Karpas-422 (cell line): Measurements from ENCODE around the gene GAS6. TPM values are rescaled to one million over a fixed set of nuclear protein-coding genes. Genes with fewer than 3 reads are reported as not detected.

Experiments used
- DNase-seq: peaks from one replicate; pipeline ENCODE4 v3.0.0-alpha.2; 2015
- H2AFZ ChIP-seq: fragments of 200-600 bp; sonication (generic); 2 replicates; pipeline ENCODE4 v1.6.1; 2014; ENCODE audit warnings: antibody characterized with exemption, low read length, mixed read lengths
- H3K27ac ChIP-seq: fragments of 200-600 bp; sonication (generic); 2 replicates; pipeline ENCODE4 v1.5.1; 2014; ENCODE audit warnings: mild to moderate bottlenecking, low read length, moderate library complexity
- H3K27me3 ChIP-seq: fragments of 200-600 bp; sonication (generic); 2 replicates; pipeline ENCODE4 v1.6.1; 2014; ENCODE audit warnings: low read length, mixed read lengths
- H3K36me3 ChIP-seq: fragments of 200-600 bp; sonication (generic); 2 replicates; pipeline ENCODE4 v1.6.1; 2014; ENCODE audit warnings: low read length, mixed read lengths; ENCODE audit not compliant: insufficient read depth
- H3K4me1 ChIP-seq: fragments of 200-600 bp; sonication (generic); 2 replicates; pipeline ENCODE4 v1.6.1; 2014; ENCODE audit warnings: mild to moderate bottlenecking, low read length, mixed read lengths
- H3K4me2 ChIP-seq: fragments of 200-600 bp; sonication (generic); 2 replicates; pipeline ENCODE4 v1.6.1; 2014; ENCODE audit warnings: low read length, low read depth, mild to moderate bottlenecking; ENCODE audit not compliant: poor library complexity, severe bottlenecking
- H3K4me3 ChIP-seq: fragments of 200-600 bp; sonication (generic); 2 replicates; pipeline ENCODE4 v1.5.1; 2014; ENCODE audit warnings: mild to moderate bottlenecking, antibody characterized with exemption, low read length, mixed read lengths
- H3K79me2 ChIP-seq: fragments of 200-600 bp; sonication (generic); 2 replicates; pipeline ENCODE4 v1.6.1; 2014; ENCODE audit warnings: mild to moderate bottlenecking, low read length, mixed read lengths
- H3K9ac ChIP-seq: fragments of 200-600 bp; sonication (generic); 2 replicates; pipeline ENCODE4 v1.6.0; 2014; ENCODE audit warnings: low read length
- H3K9me2 ChIP-seq: fragments of 200-600 bp; sonication (generic), shearing (Covaris generic); replicated peaks from 2 replicates; pipeline ENCODE4 v1.6.0; 2014; ENCODE audit warnings: mild to moderate bottlenecking, low read length, moderate library complexity; ENCODE audit not compliant: insufficient read depth
- H3K9me3 ChIP-seq: fragments of 300-700, 200-600 bp; sonication (generic); 2 replicates; pipeline ENCODE4 v1.6.1; 2014; ENCODE audit warnings: low read length, mixed read lengths
- H4K20me1 ChIP-seq: fragments of 200-600 bp; sonication (generic); 2 replicates; pipeline ENCODE4 v1.6.1; 2014; ENCODE audit warnings: mild to moderate bottlenecking, antibody characterized with exemption, low read length, low read depth; ENCODE audit not compliant: insufficient read depth
- total RNA-seq: library from RNA; depleted of rRNA; stranded (reverse); fragments of >200 nt; shearing (Covaris generic); gene quantifications from 2 replicates; pipeline ENCODE4 v1.2.3, GENCODE V29; 2014; ENCODE audit warnings: low replicate concordance

The GAS6 gene
- total RNA-seq, 1 experiment from 2014 or later = not detected

GRCh38 chr13:113820813-113821651 lies 42.8 kb downstream of the GAS6 start:
- peaks cover 80% of the 10 kb centered on the region for H3K79me2 ChIP-seq

GRCh38 chr13:113819731-113820715 lies 43.9 kb downstream of the GAS6 start:
- H3K27ac ChIP-seq = no peak overlapping the region
- H3K9me3 ChIP-seq = no peaks in the 10 kb centered on the region; the same call in 1 of the 2 replicates
- H3K9me2 ChIP-seq = no peaks in the 10 kb centered on the region
- peaks cover 70% of the 10 kb centered on the region for H4K20me1 ChIP-seq
- no peak overlapping the region for H3K4me2 ChIP-seq
- H3K4me3 ChIP-seq = no peak overlapping the region
- DNase-seq = no peak
- H3K79me2 ChIP-seq = peaks cover 80% of the 10 kb centered on the region
- peaks cover 9% of the 10 kb centered on the region for H3K4me1 ChIP-seq
- H3K27me3 ChIP-seq = no peaks in the 10 kb centered on the region
- H2AFZ ChIP-seq = no peak overlapping the region
- H3K9ac ChIP-seq = no peak overlapping the region
- H3K36me3 ChIP-seq = peaks cover 15% of the 10 kb centered on the region

More at GRCh38 chr13:113820813-113821651, 42.8 kb downstream of the GAS6 start:
- Histone ChIP-seq H4K20me1 (peaks cover 70% of the 10 kb centered on the region), H2AFZ (no peak overlapping the region), H3K27me3 (no peaks in the 10 kb centered on the region), H3K4me3 (no peak overlapping the region), H3K4me1 (peaks cover 9% of the 10 kb centered on the region), H3K4me2 (no peak overlapping the region), H3K9ac (no peak overlapping the region), H3K9me2 (no peaks in the 10 kb centered on the region), H3K9me3 (no peaks in the 10 kb centered on the region), H3K27ac (no peak overlapping the region), H3K36me3 (peaks cover 15% of the 10 kb centered on the region)
- no peak for DNase-seq

GRCh38 chr13:113819341-113819730 lies 44.5 kb downstream of the GAS6 start:
- Histone ChIP-seq H3K9me2 (no peaks in the 10 kb centered on the region), H3K27ac (no peak overlapping the region), H3K79me2 (peaks cover 78% of the 10 kb centered on the region), H3K27me3 (no peaks in the 10 kb centered on the region), H3K4me3 (no peak overlapping the region), H3K4me2 (no peak overlapping the region), H3K9ac (no peak overlapping the region), H3K36me3 (peaks cover 15% of the 10 kb centered on the region), H3K4me1 (peaks cover 9% of the 10 kb centered on the region), H4K20me1 (peaks cover 70% of the 10 kb centered on the region), H3K9me3 (no peaks in the 10 kb centered on the region; the same call in 1 of the 2 replicates), H2AFZ (no peak overlapping the region)
- DNase-seq = no peak

DNA sequence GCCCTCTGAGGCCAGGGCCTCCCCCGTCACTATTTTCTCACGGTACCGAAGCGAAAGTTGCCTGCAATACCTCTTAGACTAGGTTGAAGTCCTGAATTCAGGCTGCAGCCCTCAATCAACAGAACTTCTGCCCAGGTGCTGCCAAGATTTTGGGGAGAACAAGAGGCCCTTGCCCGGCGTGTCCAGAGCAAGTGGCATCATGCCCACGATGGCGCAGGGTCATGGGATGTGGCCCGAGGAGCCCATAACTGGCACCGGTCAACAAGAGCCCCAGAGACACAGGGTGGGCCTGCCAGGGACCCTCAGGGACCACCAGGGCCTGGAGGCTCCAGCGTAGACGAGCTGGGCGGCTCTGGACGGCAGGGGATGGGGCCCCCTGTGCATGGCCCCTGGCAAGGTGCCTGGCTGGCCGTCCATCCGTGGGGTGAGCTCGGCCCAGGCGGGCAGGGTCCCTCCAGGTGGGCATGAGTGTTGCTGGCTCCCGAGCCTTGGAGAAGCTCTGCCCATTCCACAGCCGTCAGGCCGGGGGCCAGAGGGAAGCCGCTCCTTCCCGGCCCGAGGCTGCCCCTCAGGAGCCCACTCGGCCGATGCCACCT lies 45.1 kb downstream of the GAS6 start:
- Histone ChIP-seq H4K20me1 (peaks cover 70% of the 10 kb centered on the region), H2AFZ (no peak overlapping the region), H3K4me2 (no peak overlapping the region), H3K9me2 (no peaks in the 10 kb centered on the region), H3K36me3 (peaks cover 15% of the 10 kb centered on the region), H3K79me2 (peaks cover 77% of the 10 kb centered on the region), H3K4me3 (no peak overlapping the region), H3K27me3 (no peaks in the 10 kb centered on the region), H3K4me1 (peaks cover 9% of the 10 kb centered on the region), H3K9ac (no peak overlapping the region), H3K9me3 (no peaks in the 10 kb centered on the region; the same call in 1 of the 2 replicates), H3K27ac (no peak overlapping the region)
- DNase-seq = no peak

GRCh38 chr13:113817860-113818691 lies 45.8 kb downstream of the GAS6 start:
- Histone ChIP-seq H3K36me3 (peaks cover 15% of the 10 kb centered on the region), H3K27ac (no peak overlapping the region), H3K79me2 (peaks cover 70% of the 10 kb centered on the region), H2AFZ (no peak overlapping the region), H3K27me3 (no peaks in the 10 kb centered on the region), H3K9me3 (no peaks in the 10 kb centered on the region; the same call in 1 of the 2 replicates), H4K20me1 (peaks cover 63% of the 10 kb centered on the region), H3K4me3 (no peak overlapping the region), H3K9ac (no peak overlapping the region), H3K4me2 (no peak overlapping the region), H3K9me2 (no peaks in the 10 kb centered on the region), H3K4me1 (peaks cover 9% of the 10 kb centered on the region)
- no peak for DNase-seq

DNA sequence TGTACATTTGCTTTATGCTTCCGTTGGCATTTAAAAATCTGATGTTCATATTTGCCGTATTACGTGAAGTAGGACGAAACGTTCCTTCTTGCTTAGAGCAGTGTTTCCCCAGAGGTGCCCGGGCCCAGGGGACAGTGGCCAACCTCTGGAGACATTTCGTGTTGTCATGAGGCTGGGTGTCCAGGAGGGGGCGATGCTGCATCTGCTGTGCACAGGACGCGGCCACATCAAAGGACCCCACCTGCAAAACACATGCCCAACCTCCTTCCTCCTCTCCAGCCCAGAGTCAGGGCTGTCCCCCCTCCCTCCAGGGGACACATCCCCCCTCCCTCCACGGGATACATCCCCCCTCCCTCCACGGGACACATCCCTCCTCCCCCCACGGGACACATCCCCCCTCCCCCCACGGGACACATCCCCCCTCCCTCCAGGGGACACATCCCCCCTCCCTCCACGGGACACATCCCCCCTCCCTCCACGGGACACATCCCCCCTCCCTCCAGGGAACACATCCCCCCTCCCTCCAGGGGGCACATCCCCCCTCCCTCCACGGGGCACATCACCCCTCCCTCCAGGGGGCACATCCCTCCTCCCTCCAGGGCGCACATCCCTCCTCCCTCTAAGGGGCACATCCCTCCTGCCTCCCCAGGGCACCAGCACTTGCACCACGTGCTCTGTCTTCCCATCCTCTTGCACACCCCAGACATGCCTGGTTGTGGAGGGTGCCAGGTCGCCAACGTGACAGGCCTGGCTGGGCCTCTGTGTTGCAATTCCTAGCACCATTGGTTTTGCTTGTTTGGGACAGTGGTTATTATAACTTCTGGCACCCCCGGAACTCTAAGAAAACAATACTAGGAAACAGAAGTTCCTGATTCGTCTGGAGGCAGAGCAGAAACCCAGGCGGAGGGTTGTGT lies 46.7 kb downstream of the GAS6 start:
- H3K36me3 ChIP-seq = peaks cover 15% of the 10 kb centered on the region
- peak; percentile 94 for DNase-seq
- peak overlapping the region; percentile 99 for H3K4me3 ChIP-seq
- no peak overlapping the region for H2AFZ ChIP-seq
- H3K27me3 ChIP-seq = no peaks in the 10 kb centered on the region
- H3K27ac ChIP-seq = peak overlapping the region; percentile 85
- H3K4me2 ChIP-seq = peak overlapping the region; percentile 81
- H4K20me1 ChIP-seq = peaks cover 55% of the 10 kb centered on the region
- peaks cover 62% of the 10 kb centered on the region for H3K79me2 ChIP-seq
- no peaks in the 10 kb centered on the region; the same call in 1 of the 2 replicates for H3K9me3 ChIP-seq
- H3K9me2 ChIP-seq = no peaks in the 10 kb centered on the region
- H3K4me1 ChIP-seq = peaks cover 9% of the 10 kb centered on the region
- peak overlapping the region; percentile 99 for H3K9ac ChIP-seq
